ENCODE results near the gene PSMC6. TPM values are rescaled to one million over a fixed set of nuclear protein-coding genes. Genes with fewer than 3 reads are reported as not detected.

Gene PSMC6
- total and polyA plus RNA-seq, 2 donors (not counting 1 experiment from before 2014, with no cell fraction given): 85.0 to 90.4 TPM

DNA sequence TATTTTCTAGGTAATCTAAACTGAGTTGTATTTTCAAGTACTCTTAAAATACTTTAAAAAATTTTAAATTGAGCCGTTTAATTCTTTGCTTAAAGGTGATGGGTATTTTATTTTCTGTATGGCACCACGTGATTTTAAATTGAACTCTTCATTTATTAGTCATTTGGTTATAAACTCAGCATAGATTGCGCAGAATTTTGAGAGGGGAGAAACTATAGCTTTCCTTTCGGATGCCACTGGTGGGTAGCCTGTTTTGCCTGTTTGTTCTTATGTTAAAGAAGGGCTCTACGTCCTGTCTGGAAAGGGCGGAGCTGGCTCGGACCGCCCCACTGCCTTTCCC lies 22.6 kb downstream of the PSMC6 start:
- peak overlapping the region; percentile 9 for H3K27ac ChIP-seq (ENCODE audit: insufficient read depth, low read length)
- TF ChIP-seq EZH2 (IDR thresholded peaks at IDR 0.05; ENCODE audit: low read length, missing control alignments): no peak
- no peak for TF ChIP-seq CTCF (conservative IDR thresholded peaks at IDR 0.05 in 1 of 2, IDR thresholded peaks at IDR 0.05 in 1 of 2; ENCODE audit: low read depth in 1 of 2, low read length in 2 of 2)
- no peak for DNase-seq (ENCODE audit: low read depth in 2 of 2)
- H3K4me2 ChIP-seq (ENCODE audit: extremely low read depth, insufficient read depth, low read length): no peak overlapping the region
- no peaks in the 10 kb centered on the region for H3K36me3 ChIP-seq (ENCODE audit: control insufficient read depth, insufficient read depth, low read length)
- H3K9ac ChIP-seq (ENCODE audit: insufficient read depth, low read length): no peak overlapping the region
- no peaks in the 10 kb centered on the region for H3K4me1 ChIP-seq (ENCODE audit: control insufficient read depth, extremely low read depth, insufficient read depth, low read length)
- H3K9me3 ChIP-seq (ENCODE audit: control insufficient read depth, insufficient read depth, low read depth, low read length): no peaks in the 10 kb centered on the region
- H3K27me3 ChIP-seq (ENCODE audit: control insufficient read depth, insufficient read depth, low read length): no peaks in the 10 kb centered on the region
- peak overlapping the region in 3 of 4 experiments; percentile 15 to 59 (median 51) for H3K4me3 ChIP-seq (replicated peaks in 1 of 4; ENCODE audit: control extremely low read depth in 1 of 4, insufficient read depth in 1 of 4, low read depth in 3 of 4, low read length in 4 of 4)
- H2AFZ ChIP-seq (ENCODE audit: low read length): no peak overlapping the region
- no peaks in the 10 kb centered on the region for H4K20me1 ChIP-seq (ENCODE audit: control insufficient read depth, extremely low read depth, insufficient read depth, low read length)
- H3K79me2 ChIP-seq (ENCODE audit: control insufficient read depth, insufficient read depth, low read length): peaks cover 17% of the 10 kb centered on the region

- Histone ChIP-seq H2AFZ (ENCODE audit: low read length) (peak within 1 kb of the TSS; percentile 86), H3K27ac (ENCODE audit: insufficient read depth, low read length) (peak within 1 kb of the TSS; percentile 87), H3K4me3 (replicated peaks in 1 of 4; ENCODE audit: control extremely low read depth in 1 of 4, insufficient read depth in 1 of 4, low read depth in 3 of 4, low read length in 4 of 4) (peak within 1 kb of the TSS; percentile 75 to 96 (median 86)), H3K4me1 (ENCODE audit: control insufficient read depth, extremely low read depth, insufficient read depth, low read length) (no peaks in the 10 kb centered on the region), H3K27me3 (ENCODE audit: control insufficient read depth, insufficient read depth, low read length) (no peaks in the 10 kb centered on the region), H3K9me3 (ENCODE audit: control insufficient read depth, insufficient read depth, low read depth, low read length) (no peaks in the 10 kb centered on the region), H3K36me3 (ENCODE audit: control insufficient read depth, insufficient read depth, low read length) (no peaks in the 10 kb centered on the region), H3K4me2 (ENCODE audit: extremely low read depth, insufficient read depth, low read length) (peak within 1 kb of the TSS; percentile 81), H3K79me2 (ENCODE audit: control insufficient read depth, insufficient read depth, low read length) (peaks cover 17% of the 10 kb centered on the region), H4K20me1 (ENCODE audit: control insufficient read depth, extremely low read depth, insufficient read depth, low read length) (no peaks in the 10 kb centered on the region), H3K9ac (ENCODE audit: insufficient read depth, low read length) (peak within 1 kb of the TSS; percentile 85)
- no peak for TF ChIP-seq EZH2 (IDR thresholded peaks at IDR 0.05; ENCODE audit: low read length, missing control alignments)
- TF ChIP-seq CTCF (conservative IDR thresholded peaks at IDR 0.05 in 1 of 2, IDR thresholded peaks at IDR 0.05 in 1 of 2; ENCODE audit: low read depth in 1 of 2, low read length in 2 of 2): no peak
- DNase-seq (ENCODE audit: low read depth in 2 of 2): peak; percentile 97 to 98
Observed at GRCh38 chr14:52729925-52730708, 23.1 kb downstream of the PSMC6 start, which contains the start of gene STYX. Gene STYX, plus strand, starts transcription at chr14:52730166. Its CDS starts 309 bp downstream, at chr14:52730475.

- no peaks in the 10 kb centered on the region for H3K27me3 ChIP-seq (ENCODE audit: control insufficient read depth, insufficient read depth, low read length)
- peak overlapping the region; percentile 87 for H3K27ac ChIP-seq (ENCODE audit: insufficient read depth, low read length)
- H2AFZ ChIP-seq (ENCODE audit: low read length): peak overlapping the region; percentile 86
- TF ChIP-seq EZH2 (IDR thresholded peaks at IDR 0.05; ENCODE audit: low read length, missing control alignments) (no peak), CTCF (conservative IDR thresholded peaks at IDR 0.05 in 1 of 2, IDR thresholded peaks at IDR 0.05 in 1 of 2; ENCODE audit: low read depth in 1 of 2, low read length in 2 of 2) (no peak)
- H3K9ac ChIP-seq (ENCODE audit: insufficient read depth, low read length): peak overlapping the region; percentile 85
- DNase-seq (ENCODE audit: low read depth in 2 of 2): peak; percentile 27 to 31
- H3K4me1 ChIP-seq (ENCODE audit: control insufficient read depth, extremely low read depth, insufficient read depth, low read length): no peaks in the 10 kb centered on the region
- no peaks in the 10 kb centered on the region for H3K9me3 ChIP-seq (ENCODE audit: control insufficient read depth, insufficient read depth, low read depth, low read length)
- H3K79me2 ChIP-seq (ENCODE audit: control insufficient read depth, insufficient read depth, low read length): peaks cover 17% of the 10 kb centered on the region
- no peaks in the 10 kb centered on the region for H4K20me1 ChIP-seq (ENCODE audit: control insufficient read depth, extremely low read depth, insufficient read depth, low read length)
- no peaks in the 10 kb centered on the region for H3K36me3 ChIP-seq (ENCODE audit: control insufficient read depth, insufficient read depth, low read length)
- peak overlapping the region; percentile 75 to 96 (median 86) for H3K4me3 ChIP-seq (replicated peaks in 1 of 4; ENCODE audit: control extremely low read depth in 1 of 4, insufficient read depth in 1 of 4, low read depth in 3 of 4, low read length in 4 of 4)
- H3K4me2 ChIP-seq (ENCODE audit: extremely low read depth, insufficient read depth, low read length): peak overlapping the region; percentile 81
Observed at GRCh38 chr14:52730709-52731111, 23.7 kb downstream of the PSMC6 start.

All from fibroblast of lung (primary cell).